ENCODE data around the gene MPZL3.
A peak's percentile ranks its signal among the peaks of the same experiment; 100 is the strongest.

MPZL3 gene, protein sequence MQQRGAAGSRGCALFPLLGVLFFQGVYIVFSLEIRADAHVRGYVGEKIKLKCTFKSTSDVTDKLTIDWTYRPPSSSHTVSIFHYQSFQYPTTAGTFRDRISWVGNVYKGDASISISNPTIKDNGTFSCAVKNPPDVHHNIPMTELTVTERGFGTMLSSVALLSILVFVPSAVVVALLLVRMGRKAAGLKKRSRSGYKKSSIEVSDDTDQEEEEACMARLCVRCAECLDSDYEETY
- 132 to 200 reads per million in 2 experiments for total RNA-seq

DNA sequence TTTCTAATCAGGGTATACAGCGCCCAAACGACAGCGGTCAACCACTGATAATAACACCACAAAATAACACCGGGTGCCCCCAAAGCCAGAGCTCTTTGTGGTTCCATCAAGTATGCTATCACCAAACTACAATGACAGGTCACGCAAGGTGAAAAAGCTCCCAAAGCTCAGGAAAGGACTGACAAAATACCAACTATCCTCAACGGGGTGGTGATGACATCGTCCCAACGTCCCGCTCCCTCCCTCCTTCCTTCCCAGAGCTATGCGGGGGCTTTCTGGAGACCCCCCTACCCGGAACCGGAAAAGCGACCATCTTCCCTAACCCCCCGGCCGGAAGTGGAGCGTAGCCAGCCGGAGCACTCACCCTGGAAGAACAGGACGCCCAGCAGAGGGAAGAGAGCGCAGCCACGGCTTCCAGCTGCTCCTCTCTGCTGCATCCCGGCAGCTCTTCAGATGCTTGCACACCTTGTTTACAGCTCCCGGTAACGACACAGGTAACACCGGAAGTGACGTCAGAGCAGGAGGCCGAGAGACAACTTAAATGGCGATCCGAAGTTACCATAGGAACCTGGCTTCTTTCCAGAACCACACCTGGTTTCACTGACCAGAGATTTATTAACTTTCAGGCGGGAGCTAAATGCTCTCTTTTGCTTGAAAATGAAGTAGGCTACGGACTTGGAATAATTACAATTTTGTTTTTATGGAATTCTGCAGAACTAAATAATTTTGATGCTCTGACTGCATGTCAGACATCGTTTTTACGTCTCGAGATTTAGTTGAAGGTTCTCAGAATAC lies at the start of gene MPZL3:
Gene MPZL3, minus strand, starts transcription at position 508 of the 795 bp plus-strand sequence. Its CDS starts 71 bp downstream, at position 437.
- peak; percentile 79 for DNase-seq (ENCODE audit: low read depth)

DNA sequence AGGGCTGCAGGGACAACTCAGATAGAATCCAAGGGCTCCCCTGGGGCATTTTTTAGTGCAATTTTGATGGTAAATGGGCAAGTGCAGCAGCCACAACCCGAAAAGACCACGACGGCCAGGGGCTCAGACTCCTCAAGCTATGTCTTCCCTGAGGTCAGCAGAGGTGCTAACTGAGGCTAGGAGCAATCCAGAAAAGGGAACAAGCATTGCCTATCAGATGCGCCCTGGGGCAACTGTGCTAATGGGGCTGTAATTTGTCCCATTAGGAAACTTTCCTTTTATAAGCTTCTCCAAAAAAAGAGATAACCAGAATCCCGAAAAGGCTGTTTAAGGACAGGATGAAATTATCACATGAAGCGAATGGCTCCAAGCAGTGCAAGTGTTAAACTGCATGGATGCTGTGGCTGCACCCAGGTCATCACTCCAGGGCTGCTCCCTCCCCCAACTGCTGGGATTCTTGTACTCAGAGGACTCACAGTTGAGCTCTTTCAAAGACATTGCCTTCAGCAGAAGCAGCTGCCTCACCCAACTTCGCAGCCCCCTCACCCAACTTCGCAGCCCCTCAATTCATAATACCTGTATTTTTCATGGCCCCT lies 49.5 kb upstream of the MPZL3 start:
- DNase-seq (ENCODE audit: low read depth) = no peak

- no peak for DNase-seq (ENCODE audit: low read depth)
These were observed 43.8 kb upstream of the MPZL3 start for GRCh38 chr11:118295815-118296454.

DNA sequence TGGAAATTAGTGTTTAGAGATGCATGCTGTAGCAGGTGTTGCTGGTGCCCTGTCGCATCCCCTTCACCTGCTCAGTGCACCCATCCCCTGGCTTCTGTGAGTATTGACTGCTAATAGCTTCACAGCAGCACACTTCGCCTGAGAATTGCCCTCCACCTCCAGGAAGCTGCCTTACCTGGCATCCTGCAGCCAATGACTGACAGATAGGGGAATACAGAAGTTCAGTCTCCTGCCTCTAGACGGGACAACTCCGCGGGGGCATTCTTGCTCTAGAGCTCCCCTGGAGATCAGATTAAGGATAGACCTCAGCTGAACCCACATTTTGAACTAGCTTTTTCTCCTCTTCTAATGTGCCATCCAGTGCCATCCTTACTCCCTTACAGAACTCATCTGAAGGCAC lies 43.0 kb upstream of the MPZL3 start:
- no peak for DNase-seq (ENCODE audit: low read depth)

- no peak for DNase-seq (ENCODE audit: low read depth)
These were observed 41.9 kb upstream of the MPZL3 start for GRCh38 chr11:118294053-118294452.

GRCh38 chr11:118291477-118292135 lies 39.4 kb upstream of the MPZL3 start:
- no peak for DNase-seq (ENCODE audit: low read depth)

GRCh38 chr11:118290923-118291322 lies 38.8 kb upstream of the MPZL3 start:
- DNase-seq (ENCODE audit: low read depth) = no peak

GRCh38 chr11:118289401-118289800 lies 37.2 kb upstream of the MPZL3 start:
- no peak for DNase-seq (ENCODE audit: low read depth)

- DNase-seq (ENCODE audit: low read depth) = no peak
These were observed 34.8 kb upstream of the MPZL3 start for GRCh38 chr11:118287006-118287405.

- no peak for DNase-seq (ENCODE audit: low read depth)
These were observed 34.4 kb upstream of the MPZL3 start for GRCh38 chr11:118286545-118286944.

GRCh38 chr11:118283756-118284350 lies 31.7 kb upstream of the MPZL3 start:
- no peak for DNase-seq (ENCODE audit: low read depth)

DNA sequence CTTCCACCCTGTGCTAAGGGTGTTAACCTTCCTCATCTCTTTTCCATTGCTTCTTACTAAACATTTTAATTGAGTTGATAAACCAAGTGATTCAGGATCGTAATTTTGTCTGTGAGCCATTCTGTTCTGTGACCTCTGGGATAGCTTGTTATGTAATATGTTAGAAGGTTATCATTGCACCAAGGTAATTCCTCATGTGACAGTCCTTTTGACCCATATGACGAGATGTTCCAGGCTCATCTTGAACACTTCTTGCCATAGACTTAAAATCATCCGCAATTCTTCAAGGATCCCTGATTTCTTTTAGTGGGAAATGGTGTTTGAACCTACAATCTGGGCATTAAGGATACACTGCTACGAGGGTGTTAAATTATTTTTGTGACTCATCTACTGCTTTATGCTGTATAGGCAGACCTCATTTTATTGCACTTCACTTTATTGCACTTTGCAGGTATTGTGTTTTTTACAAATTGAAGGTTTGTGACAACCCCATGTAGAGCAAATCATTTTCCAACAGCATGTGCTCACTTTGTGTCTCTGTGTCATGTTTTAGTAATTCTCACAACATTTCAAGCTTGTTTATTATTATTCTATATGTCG lies 31.0 kb upstream of the MPZL3 start:
- no peak for DNase-seq (ENCODE audit: low read depth)

DNA sequence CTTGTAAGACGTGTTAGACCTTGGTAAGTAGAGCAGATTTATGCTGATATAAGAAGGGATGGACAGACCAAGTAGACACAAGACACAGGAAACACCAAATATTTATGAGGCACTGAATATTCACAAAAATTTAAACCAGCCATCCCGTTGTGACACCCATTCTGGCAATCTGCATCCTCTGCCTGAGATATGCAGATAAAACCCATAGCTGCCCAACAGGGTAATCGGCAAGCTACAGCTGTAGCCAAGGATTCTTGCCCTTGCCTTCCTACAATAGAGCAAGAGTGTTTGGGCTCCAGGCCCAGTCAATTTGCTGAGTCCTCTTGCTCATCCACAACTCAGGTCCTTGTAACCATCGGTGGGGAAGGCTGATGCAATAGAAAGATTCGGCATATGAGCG lies 30.4 kb upstream of the MPZL3 start:
- DNase-seq (ENCODE audit: low read depth) = no peak

DNA sequence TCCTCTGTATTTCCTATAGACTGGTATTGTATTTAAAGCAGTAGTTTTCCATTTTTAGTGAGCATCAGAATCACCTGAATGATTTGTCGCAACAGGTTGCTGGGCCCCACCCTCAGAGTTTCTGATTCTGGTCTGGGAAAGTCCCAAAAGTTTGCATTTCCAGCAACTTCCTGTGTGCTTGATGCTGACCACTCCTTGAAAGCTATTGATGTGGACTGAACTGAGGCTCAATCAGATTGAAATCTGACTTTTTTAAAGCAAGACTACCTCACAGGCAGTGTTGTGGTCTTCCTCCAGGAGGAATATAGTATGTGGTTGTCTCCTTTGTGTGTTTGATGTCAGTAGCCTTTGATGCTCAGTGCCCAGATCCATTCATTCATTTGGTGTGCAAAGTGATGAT lies 29.1 kb upstream of the MPZL3 start:
- no peak for DNase-seq (ENCODE audit: low read depth)

DNA sequence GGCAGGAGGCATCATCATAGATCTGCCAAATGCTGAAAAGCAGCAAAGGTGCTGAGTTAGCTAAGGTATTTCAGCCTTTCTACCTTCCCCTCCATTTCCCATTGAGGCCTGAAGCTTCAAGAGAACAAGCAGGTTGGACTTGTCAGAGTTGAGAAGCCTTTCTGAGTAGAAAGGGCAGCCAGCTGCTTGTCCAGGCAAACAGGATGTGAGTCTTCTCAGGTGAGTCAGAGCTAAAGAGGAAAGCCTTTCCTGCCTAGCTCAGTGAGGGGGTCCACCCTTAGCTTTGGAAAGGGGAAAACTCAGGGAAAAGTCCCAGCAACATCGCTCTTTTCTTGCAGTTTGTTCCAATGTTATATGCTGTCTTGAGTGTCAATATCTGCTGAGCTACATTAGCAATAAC lies 25.1 kb upstream of the MPZL3 start:
- DNase-seq (ENCODE audit: low read depth) = no peak

DNA sequence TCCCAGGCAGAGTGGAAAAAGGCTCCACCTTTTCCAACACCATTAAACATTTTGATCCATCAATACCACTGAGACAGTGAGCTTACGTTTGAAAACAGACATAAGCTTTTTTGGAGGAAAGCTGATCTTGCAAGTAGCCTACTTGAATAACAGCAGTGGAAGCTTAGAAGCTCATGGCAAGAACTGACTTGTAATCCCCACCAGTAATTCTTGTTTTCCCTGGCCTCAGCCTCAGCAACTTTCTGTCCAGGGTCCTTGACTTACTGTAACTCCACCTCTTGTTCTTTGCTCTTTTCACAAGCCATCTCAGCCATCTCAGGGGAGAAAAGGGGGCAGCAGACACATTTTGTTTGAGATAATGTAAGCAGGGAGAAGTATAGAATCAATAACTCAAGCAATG lies 24.3 kb upstream of the MPZL3 start:
- no peak for DNase-seq (ENCODE audit: low read depth)

- DNase-seq (ENCODE audit: low read depth) = no peak
These were observed 23.0 kb upstream of the MPZL3 start for GRCh38 chr11:118275176-118275575.

DNA sequence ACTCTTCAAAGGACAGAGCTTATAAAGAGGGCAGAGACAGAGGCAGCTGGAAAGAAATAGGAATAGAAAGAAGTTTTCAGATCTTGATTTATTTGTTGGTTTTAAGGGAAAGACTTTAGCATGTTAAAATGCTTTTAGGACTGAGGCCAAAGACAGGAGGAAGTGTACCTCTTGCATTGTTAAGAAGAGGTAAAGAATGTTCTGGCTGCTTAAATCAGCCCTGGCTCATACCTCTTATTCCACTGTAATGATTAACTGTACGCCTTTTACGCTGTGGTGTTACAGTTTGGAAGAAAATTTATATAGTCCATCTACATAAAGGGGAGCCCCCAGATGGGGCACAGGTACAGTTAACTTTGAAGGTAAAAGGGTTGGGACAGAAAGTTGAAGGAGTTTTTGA lies 22.0 kb upstream of the MPZL3 start:
- DNase-seq (ENCODE audit: low read depth) = no peak

DNA sequence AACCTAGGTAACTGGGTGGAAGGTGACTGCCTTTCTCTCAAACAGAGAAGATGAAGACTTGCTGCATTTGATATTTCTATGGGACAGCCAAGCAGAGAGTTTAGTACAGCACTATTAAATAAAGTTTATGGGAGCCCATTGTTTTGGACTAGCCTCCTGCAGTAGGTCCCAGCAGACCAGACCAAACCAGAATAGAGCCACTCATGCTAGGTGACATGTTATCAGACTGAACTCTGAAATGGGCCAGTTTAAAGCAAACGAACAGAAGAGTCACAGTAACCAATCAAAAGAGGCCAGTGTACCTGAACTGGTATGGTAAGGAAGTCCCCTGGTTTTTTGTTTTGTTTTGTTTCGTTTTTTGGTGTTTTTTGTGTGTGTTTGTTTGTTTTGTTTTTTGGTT lies 19.8 kb upstream of the MPZL3 start:
- no peak for DNase-seq (ENCODE audit: low read depth)

GRCh38 chr11:118267486-118267885 lies 15.3 kb upstream of the MPZL3 start:
- no peak for DNase-seq (ENCODE audit: low read depth)

- DNase-seq (ENCODE audit: low read depth) = no peak
These were observed 13.8 kb upstream of the MPZL3 start for GRCh38 chr11:118265954-118266353.

All from T follicular helper cell (primary cell).